Heart right ventricle (tissue), 16 donors: Measurements from ENCODE around the gene SHTN1. TPM values are rescaled to one million over a fixed set of nuclear protein-coding genes. Genes with fewer than 3 reads are reported as not detected.
A peak's percentile ranks its signal among the peaks of the same experiment; 100 is the strongest.

ENCODE experiments used
- ATAC-seq, 8 donors: fragments of 200-7000 bp; cut with Tn5 transposase; one replicate each; pipeline ENCODE4 v1.9.1; 2020; ENCODE audit warnings: mild to moderate bottlenecking in 8 of 8, moderate library complexity in 8 of 8, moderate number of reproducible peaks in 1 of 8
- DNase-seq, 2 donors: peaks; one replicate each; pipeline ENCODE4 v3.0.0-alpha.2; 2020
- H3K27ac ChIP-seq, 10 donors: fragments of 200-600 bp; sonication (generic) in 2 of 10; one replicate each; pipeline versions ENCODE4 v1.5.0 to v1.8.0; 2020 to 2022; ENCODE audit warnings: mild to moderate bottlenecking in 3 of 10
- H3K27me3 ChIP-seq, 7 donors: fragments of 200-600 bp; one replicate each; pipeline ENCODE4 v1.8.0; 2021 to 2022; ENCODE audit warnings: mild to moderate bottlenecking in 2 of 7
- H3K36me3 ChIP-seq, 9 donors: fragments of 200-600 bp; sonication (generic) in 1 of 9; one replicate each; pipeline versions ENCODE4 v1.5.0 to v1.8.0; 2020 to 2022; ENCODE audit warnings: mild to moderate bottlenecking in 2 of 9
- H3K4me1 ChIP-seq, 9 donors: fragments of 200-600 bp; sonication (generic) in 1 of 9; one replicate each; pipeline versions ENCODE4 v1.5.0 to v1.8.0; 2020 to 2022; ENCODE audit warnings: mild to moderate bottlenecking in 4 of 9
- H3K4me3 ChIP-seq, 10 donors: fragments of 200-600 bp; sonication (generic) in 2 of 10; one replicate each; pipeline versions ENCODE4 v1.5.0 to v1.8.0; 2020 to 2022; ENCODE audit warnings: mild to moderate bottlenecking in 7 of 10, moderate library complexity in 2 of 10
- H3K9me3 ChIP-seq, 11 donors: fragments of 200-600 bp in 10 of 11; sonication (generic) in 2 of 11; one replicate each; pipeline versions ENCODE4 v1.5.0 to v1.8.0; 2013 to 2022; ENCODE audit warnings: mild to moderate bottlenecking in 2 of 11, control low read depth in 1 of 11, moderate library complexity in 1 of 11
- WGBS, 2 donors: extraction: QIAGEN DNeasy Blood & Tissue Kit; methylation state at CpG; one replicate each; pipeline ENCODE4 v1.1.7; 2013; ENCODE audit warnings: inconsistent platforms in 1 of 2; 5-methylcytosine and 5-hydroxymethylcytosine counted together
- intact Hi-C, 10 donors: fragments of 100-400 bp; cut with DNase I; formaldehyde crosslinking; loops; one replicate each; pipeline versions ENCODE4 v1.11.1 to v1.14.2; 2022
- polyA plus RNA-seq, 2 donors: library from polyadenylated mRNA; stranded (reverse); fragments of 200-250 nt; gene quantifications; one replicate each; pipeline ENCODE4 v1.2.3, GENCODE V29; 2013
- total RNA-seq, 10 donors: library from RNA; stranded (reverse); fragmentation: NEBNext Ultra II Directional in 3 of 10; extraction: Animal tissue kit (Norgen Biotek cat#: 25700) in 3 of 10; gene quantifications; one replicate each; pipeline versions ENCODE4 v1.2.1 to v1.2.4, GENCODE V29; 2021 to 2023
- TF ChIP-seq, protein P1 (sequence below), 9 donors: fragments of 200-600 bp; sonication (generic) in 2 of 9; IDR thresholded peaks; one replicate each; pipeline versions ENCODE4 v1.5.0 to v1.8.0; 2021 to 2022; ENCODE audit warnings: antibody characterized with exemption in 9 of 9, mild to moderate bottlenecking in 5 of 9, moderate library complexity in 1 of 9
- donor health status: Arrhythmogenic right ventricular cardiomyopathy.
- donor health status: ischemic (EF 13 %, LVEDD 7.1; RV severe dilation, severe dysfunction).
- donor health status: healthy with polysubstance abuse.
- donor health status: DM: no; HTN: yes; CAD: no.
- donor health status: DM: no; HTN: no; CAD: no.
- donor health status: ischemic (EF 25% LVEDD 6.9; RV normal size, moderate dysfunction).
- donor health status: ischemic (EF 25% LVEDD 5.7; RV mildly dilated, moderate dysfunction).
- donor health status: healthy.
- donor health status: DM: yes; HTN: yes; CAD: no.
- donor health status: Ischemic cardiomyopathy.
- donor health status: ischemic (EF 35%, LVEDD 5.7; RV mildly dilated, moderate dysfunction).
- donor health status: nonischemic (EF 11% LVEDD 7.7; RV severe dilation, severe dysfunction).
- donor health status: DM: yes; HTN: yes; CAD: no.
- donor health status: PGD.
- donor health status: ischemic (EF 29% LVEDD 5.4; RV normal size, mild dysfunction).
- donor health status: nonischemic (EF 23%, LVEDD 6.1; RV moderate dilation, normal function).

SHTN1 gene
- total and polyA plus RNA-seq, 12 donors, result 0.86 to 13.1 (median 2.8) TPM

DNA sequence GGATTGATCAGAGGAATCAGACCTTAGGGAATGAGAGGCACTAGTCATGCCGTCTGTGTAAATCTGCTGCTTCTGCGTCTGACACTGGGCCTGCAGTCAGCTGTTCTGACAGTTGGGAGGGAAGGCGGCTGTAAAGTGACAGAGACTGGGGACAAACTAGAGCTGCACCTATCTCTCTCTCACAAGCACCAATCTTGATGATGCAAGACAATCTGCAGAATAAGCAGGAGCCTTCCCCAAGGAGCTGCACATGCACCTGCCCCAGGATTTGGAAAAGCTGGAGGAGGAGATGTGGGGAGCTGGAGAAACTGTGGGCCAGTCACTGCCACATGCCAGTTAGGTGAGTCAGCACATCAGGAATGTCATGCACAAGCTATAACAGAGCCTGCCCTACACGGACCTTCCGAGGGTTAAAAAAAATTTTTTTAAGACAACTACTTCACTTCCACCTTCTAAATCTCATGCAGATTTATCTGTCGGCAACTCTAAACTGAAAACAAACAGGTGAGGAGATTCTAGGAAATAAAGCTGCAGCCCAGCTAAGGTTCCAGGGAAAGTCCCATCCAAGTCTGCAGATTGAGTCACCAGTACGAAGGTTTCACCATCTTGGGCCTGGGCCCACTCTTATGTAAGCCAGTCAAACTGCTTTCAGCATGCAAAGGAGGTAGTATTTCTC is 116.5 kb downstream of the SHTN1 start:
- 60 to 63% methylated on average over 7 of the region's 7 CpGs for WGBS, 2 donors
- DNase-seq (peak in 1 of 2 donors; percentile 12), ATAC-seq (peak in 6 of 8 donors; percentile 29 to 88 (median 52))
- Histone ChIP-seq H3K9me3 (no peaks in the 10 kb centered on the region), H3K27ac (no peak overlapping the region), H3K4me1 (peaks cover 0 to 27% (median 6%) of the 10 kb centered on the region in 9 donors), H3K27me3 (peaks cover 0 to 6% (median 0%) of the 10 kb centered on the region in 7 donors), H3K36me3 (peaks cover 0 to 2% (median 0%) of the 10 kb centered on the region in 9 donors), H3K4me3 (no peak overlapping the region)
- TF ChIP-seq, protein P1, sequence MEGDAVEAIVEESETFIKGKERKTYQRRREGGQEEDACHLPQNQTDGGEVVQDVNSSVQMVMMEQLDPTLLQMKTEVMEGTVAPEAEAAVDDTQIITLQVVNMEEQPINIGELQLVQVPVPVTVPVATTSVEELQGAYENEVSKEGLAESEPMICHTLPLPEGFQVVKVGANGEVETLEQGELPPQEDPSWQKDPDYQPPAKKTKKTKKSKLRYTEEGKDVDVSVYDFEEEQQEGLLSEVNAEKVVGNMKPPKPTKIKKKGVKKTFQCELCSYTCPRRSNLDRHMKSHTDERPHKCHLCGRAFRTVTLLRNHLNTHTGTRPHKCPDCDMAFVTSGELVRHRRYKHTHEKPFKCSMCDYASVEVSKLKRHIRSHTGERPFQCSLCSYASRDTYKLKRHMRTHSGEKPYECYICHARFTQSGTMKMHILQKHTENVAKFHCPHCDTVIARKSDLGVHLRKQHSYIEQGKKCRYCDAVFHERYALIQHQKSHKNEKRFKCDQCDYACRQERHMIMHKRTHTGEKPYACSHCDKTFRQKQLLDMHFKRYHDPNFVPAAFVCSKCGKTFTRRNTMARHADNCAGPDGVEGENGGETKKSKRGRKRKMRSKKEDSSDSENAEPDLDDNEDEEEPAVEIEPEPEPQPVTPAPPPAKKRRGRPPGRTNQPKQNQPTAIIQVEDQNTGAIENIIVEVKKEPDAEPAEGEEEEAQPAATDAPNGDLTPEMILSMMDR (IDR thresholded peaks at IDR 0.05), result no peak
- intact Hi-C loops, result no loop called here

DNA sequence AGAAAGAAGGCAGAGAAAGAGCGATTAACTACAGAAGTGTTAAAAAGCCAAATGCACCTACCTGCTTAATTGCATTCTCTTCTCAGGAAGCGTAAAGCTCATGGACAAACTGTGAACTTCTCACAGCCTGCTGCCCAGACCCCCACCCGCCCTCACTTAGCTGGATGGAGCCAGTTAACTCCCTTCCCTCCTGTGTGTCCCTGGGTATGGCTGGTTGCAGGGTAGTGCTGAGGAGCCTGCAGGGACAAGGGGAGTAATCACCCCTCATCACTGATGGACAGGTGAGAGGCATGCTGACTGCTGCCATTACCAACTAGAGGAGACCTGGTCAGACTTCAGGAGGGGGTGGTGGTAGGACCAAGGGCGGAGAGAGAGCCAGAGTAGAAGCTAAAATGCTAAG is 118.2 kb downstream of the SHTN1 start:
- intact Hi-C loops, result no loop called here
- no peaks in the 10 kb centered on the region for H3K9me3 ChIP-seq
- TF ChIP-seq, protein P1 (IDR thresholded peaks at IDR 0.05), result no peak
- peaks cover 0 to 6% (median 0%) of the 10 kb centered on the region in 9 donors for H3K36me3 ChIP-seq
- no peak overlapping the region for H3K4me3 ChIP-seq
- 91 to 93% methylated on average over 4 of the region's 4 CpGs for WGBS, 2 donors
- no peak for ATAC-seq
- no peak overlapping the region for H3K27ac ChIP-seq
- peaks cover 0 to 24% (median 4%) of the 10 kb centered on the region in 9 donors for H3K4me1 ChIP-seq
- DNase-seq, result no peak
- H3K27me3 ChIP-seq, result peaks cover 0 to 6% (median 0%) of the 10 kb centered on the region in 7 donors

DNA sequence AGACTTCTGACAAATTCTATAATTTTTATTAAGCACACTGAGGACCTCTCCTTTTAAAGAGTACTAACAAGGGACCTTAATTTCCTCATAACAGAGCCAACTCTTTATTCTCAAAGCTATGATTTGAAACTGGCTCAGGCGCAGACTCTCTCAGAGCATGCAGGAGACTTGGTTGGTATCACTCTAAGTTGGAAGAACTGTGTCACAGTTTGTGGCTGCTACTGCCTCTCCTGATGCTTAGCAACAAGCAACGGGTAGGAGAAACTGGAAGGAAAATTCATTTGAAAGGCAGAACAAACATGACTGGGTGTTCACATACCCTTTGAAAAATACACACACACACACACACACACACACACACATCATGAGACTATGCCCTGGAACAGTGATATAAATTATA is 122.3 kb downstream of the SHTN1 start:
- Histone ChIP-seq H3K9me3 (no peaks in the 10 kb centered on the region), H3K27ac (no peak overlapping the region), H3K27me3 (peaks cover 0 to 6% (median 0%) of the 10 kb centered on the region in 7 donors), H3K4me1 (no peaks in the 10 kb centered on the region), H3K36me3 (peaks cover 0 to 6% (median 0%) of the 10 kb centered on the region in 9 donors), H3K4me3 (no peak overlapping the region)
- no peak for DNase-seq
- 82 to 86% methylated on average over 2 of the region's 2 CpGs for WGBS, 2 donors
- ATAC-seq, result no peak
- TF ChIP-seq, protein P1 (IDR thresholded peaks at IDR 0.05), result no peak
- intact Hi-C loops, result no loop called here

DNA sequence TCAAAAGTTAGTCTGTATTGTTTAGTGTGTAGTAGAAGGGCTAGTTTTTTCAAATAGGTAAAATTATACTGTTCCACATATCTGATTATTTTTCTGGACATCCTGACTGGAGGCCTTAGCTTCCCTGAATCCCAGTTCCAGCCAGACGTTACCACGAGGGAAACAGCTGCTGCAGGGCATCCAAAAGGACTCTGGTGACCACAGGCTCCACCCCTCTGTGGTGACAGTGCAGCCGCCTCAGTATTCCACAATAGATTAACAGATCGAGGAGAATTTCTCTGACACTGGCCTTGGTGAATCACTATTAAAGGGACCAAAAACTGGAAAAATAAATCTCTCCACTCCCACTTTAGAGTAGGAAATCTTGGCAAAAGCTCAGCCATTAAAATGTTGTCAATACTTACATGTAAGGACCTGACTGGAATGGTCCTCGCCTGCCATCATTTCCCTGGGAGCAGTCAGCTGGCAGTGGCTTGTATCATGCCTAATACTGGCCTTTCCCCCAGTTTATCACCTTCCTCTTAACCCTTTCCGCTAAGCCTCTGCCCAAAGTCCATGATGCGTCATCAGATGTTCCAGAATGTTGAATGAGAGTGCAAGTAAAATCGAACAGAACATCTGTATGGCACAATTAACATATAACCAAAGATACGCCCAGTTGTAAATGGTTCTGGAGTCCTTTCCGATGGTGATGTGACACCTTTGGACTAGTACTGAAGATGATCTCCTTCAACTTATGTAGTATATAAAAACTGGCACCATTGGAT is 124.1 kb downstream of the SHTN1 start:
- H3K4me3 ChIP-seq, result no peak overlapping the region
- peaks cover 0 to 11% (median 0%) of the 10 kb centered on the region in 7 donors for H3K27me3 ChIP-seq
- no peaks in the 10 kb centered on the region for H3K4me1 ChIP-seq
- TF ChIP-seq, protein P1 (IDR thresholded peaks at IDR 0.05), result no peak
- no peaks in the 10 kb centered on the region for H3K9me3 ChIP-seq
- H3K36me3 ChIP-seq, result peaks cover 0 to 6% (median 0%) of the 10 kb centered on the region in 9 donors
- ATAC-seq (no peak), DNase-seq (no peak)
- intact Hi-C loops, result no loop called here
- no peak overlapping the region for H3K27ac ChIP-seq
- WGBS, 2 donors, result 67 to 70% methylated on average over 10 of the region's 10 CpGs
